Colonic mucosa (tissue), 4 donors: Measurements from ENCODE around the gene BPIFA1. TPM values are rescaled to one million over a fixed set of nuclear protein-coding genes. Genes with fewer than 3 reads are reported as not detected.
A peak's percentile ranks its signal among the peaks of the same experiment; 100 is the strongest.

Source experiments
- DNase-seq: peaks from one replicate; pipeline ENCODE4 v3.0.0-alpha.2; 2020
- H3K27ac ChIP-seq: fragments of 200-600 bp; one replicate; pipeline ENCODE4 v1.8.0; 2021
- H3K27me3 ChIP-seq: fragments of 200-600 bp; one replicate; pipeline ENCODE4 v1.8.0; 2021
- H3K36me3 ChIP-seq: fragments of 200-600 bp; one replicate; pipeline ENCODE4 v1.8.0; 2021
- H3K4me1 ChIP-seq: fragments of 200-600 bp; one replicate; pipeline ENCODE4 v1.8.0; 2021; ENCODE audit warnings: mild to moderate bottlenecking
- H3K4me3 ChIP-seq: fragments of 200-600 bp; one replicate; pipeline ENCODE4 v1.8.0; 2021
- H3K9ac ChIP-seq, 2 donors: one replicate each; pipeline ENCODE4 v1.7.0; 2013; ENCODE audit warnings: control low read depth in 2 of 2, low read depth in 2 of 2, low read length in 2 of 2
- H3K9me3 ChIP-seq: fragments of 200-600 bp; one replicate; pipeline ENCODE4 v1.8.0; 2021
- intact Hi-C: fragments of 100-400 bp; cut with DNase I; formaldehyde crosslinking; loops from one replicate; pipeline ENCODE4 v1.14.1; 2022
- total RNA-seq, 2 donors: library from RNA; stranded (reverse); fragmentation: NEBNext Ultra II Directional in 1 of 2; extraction: Animal tissue kit (Norgen Biotek cat#: 25700) in 1 of 2; gene quantifications; one replicate each; pipeline ENCODE4 v1.2.1, GENCODE V29; 2021
- TF ChIP-seq, protein P1 (sequence below): fragments of 200-600 bp; IDR thresholded peaks from one replicate; pipeline ENCODE4 v1.8.0; 2022; ENCODE audit warnings: antibody characterized with exemption, mild to moderate bottlenecking
- donor health status: healthy.
- donor health status: DM: no; HTN: no; CAD: no.
- donor health status: DM: no; HTN: no; CAD: no.

The BPIFA1 gene
- total RNA-seq, 2 donors from 2014 or later = not detected

- H3K27me3 ChIP-seq = no peaks in the 10 kb centered on the region
- no peak overlapping the region for H3K4me3 ChIP-seq
- intact Hi-C loops = no loop called here
- H3K9me3 ChIP-seq = no peaks in the 10 kb centered on the region
- H3K4me1 ChIP-seq = no peaks in the 10 kb centered on the region
- peak; percentile 41 for DNase-seq
- H3K9ac ChIP-seq = no peak overlapping the region
- TF ChIP-seq, protein P1, sequence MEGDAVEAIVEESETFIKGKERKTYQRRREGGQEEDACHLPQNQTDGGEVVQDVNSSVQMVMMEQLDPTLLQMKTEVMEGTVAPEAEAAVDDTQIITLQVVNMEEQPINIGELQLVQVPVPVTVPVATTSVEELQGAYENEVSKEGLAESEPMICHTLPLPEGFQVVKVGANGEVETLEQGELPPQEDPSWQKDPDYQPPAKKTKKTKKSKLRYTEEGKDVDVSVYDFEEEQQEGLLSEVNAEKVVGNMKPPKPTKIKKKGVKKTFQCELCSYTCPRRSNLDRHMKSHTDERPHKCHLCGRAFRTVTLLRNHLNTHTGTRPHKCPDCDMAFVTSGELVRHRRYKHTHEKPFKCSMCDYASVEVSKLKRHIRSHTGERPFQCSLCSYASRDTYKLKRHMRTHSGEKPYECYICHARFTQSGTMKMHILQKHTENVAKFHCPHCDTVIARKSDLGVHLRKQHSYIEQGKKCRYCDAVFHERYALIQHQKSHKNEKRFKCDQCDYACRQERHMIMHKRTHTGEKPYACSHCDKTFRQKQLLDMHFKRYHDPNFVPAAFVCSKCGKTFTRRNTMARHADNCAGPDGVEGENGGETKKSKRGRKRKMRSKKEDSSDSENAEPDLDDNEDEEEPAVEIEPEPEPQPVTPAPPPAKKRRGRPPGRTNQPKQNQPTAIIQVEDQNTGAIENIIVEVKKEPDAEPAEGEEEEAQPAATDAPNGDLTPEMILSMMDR = peak; percentile 83
- no peak overlapping the region for H3K27ac ChIP-seq
- no peaks in the 10 kb centered on the region for H3K36me3 ChIP-seq
These were observed 56.1 kb downstream of the BPIFA1 start for GRCh38 chr20:33291830-33292355.

Other genes starting within 250 kb of the BPIFA1 start
- gene SUN5, start 231.6 kb upstream of the BPIFA1 start, total RNA-seq = not detected
- under 1 TPM in 1 of 2 donors, not detected in 1; 0.35 TPM for gene BPIFB2, start 228.3 kb upstream of the BPIFA1 start, total RNA-seq
- not detected for gene BPIFB6, start 204.3 kb upstream of the BPIFA1 start, total RNA-seq
- gene BPIFB3, start 182.1 kb upstream of the BPIFA1 start, total RNA-seq = not detected
- not detected for gene BPIFB4, start 156.4 kb upstream of the BPIFA1 start, total RNA-seq
- gene BPIFA2, start 67.8 kb upstream of the BPIFA1 start, total RNA-seq = not detected
- gene BPIFA3, start 18.6 kb upstream of the BPIFA1 start, total RNA-seq = not detected
- gene BPIFB1, start 47.2 kb downstream of the BPIFA1 start, total RNA-seq = under 1 TPM in 1 of 2 donors, not detected in 1; 0.20 TPM
- gene CDK5RAP1, start 165.5 kb downstream of the BPIFA1 start, total RNA-seq = 10 to 100 TPM; 18.2 to 31.0 TPM
- 1 to 10 TPM; 4.5 to 5.7 TPM for gene SNTA1, start 207.8 kb downstream of the BPIFA1 start, total RNA-seq